ENCODE measurements around the gene FGGY.
"Not testable (repeated sequence)": the region's sequence is repeated elsewhere in the genome, so short reads cannot be mapped to it uniquely, and the experiment has no call there.

FGGY gene

DNA sequence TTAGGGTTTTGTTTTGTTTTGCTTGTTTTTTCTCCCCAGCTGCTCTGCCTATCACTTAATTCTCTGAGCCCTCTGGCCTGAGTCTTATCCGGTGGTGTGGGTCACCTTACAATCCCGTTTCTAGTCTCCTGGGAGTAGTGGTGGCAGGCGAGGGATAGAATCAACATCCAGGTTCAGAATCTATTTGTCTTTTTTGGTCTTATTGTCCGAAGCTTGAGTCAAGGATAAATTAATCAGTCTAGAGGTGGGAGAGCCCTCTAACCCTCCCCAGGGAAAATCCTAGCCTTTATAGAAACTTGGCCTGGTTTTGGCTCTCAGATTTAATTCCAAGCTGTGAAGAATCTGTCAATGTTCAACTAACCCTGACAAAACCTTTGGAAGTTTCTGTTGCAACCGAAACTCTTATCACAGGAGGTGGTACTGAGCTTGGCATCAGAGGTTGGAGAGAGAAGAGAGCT is 246.3 kb downstream of the FGGY start:
- no peak for DNase-seq

DNA sequence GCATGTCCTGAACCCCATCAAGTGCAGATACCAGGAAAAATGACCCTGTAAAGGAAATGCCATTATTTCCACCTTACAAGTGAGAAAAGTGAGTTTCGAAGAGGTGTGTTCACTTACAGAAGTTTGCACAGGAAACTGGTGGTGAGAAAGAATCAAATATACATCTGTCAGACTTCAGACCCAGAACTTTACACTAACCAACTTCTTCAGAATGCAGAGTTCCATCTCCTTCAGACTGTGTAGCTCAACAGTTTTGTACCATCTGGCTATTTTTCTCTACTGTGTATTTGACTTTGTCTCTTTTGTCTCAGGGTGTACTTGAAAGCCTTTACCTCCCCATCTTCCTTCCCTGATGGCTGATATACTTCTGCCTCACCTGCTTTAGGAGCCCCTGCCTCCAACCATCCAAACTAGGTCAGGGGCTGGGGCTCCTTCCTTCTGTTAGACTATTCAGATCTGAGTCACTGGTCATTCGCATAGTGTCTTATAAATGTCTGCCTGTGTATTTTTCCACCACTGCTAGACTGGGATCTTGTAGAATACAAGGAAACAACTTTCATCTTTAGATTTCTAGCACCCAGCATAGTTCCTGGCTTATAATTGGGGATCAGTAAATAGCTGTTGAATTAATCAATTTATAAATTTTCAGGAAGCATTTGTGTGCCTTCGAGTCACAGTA is 247.9 kb downstream of the FGGY start:
- no peak for DNase-seq

- no peak for DNase-seq
Measured at GRCh38 chr1:59545830-59546229, 248.9 kb downstream of the FGGY start.

DNA sequence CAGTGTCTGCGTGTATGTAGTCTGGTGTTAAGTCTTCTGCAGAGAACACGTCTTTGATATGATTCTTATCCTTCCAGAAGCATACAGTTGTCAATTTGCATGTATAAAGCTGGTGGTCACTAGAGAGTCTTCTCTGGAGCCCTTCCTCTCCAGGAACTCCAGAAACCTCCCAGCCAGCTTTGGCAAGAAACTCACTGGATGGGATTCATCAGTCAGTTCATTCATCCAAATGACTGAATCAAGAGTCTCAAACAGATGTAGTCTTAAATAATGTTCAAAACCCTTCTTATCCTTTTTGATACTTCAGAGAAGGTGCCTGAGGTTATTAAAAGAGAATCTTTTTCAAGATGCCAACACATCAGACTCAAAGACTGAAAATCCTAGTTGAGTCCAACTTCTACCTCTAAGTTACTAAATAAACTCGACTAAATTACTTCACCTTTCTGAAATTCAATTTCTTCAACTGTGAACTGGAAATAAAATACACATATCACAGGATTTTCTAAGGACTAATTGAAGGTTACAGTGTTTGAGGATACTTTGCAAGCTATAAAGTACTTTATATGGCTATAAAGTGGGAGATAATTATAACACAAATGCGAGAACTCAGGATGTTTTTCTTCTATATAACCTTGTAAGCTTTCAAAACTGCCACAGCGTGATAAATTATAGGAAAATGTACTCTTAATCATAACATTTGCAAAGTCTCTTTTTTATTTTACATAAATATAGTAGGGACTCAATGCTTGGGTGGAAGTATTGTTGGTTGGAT is 252.4 kb downstream of the FGGY start:
- DNase-seq, result no peak

- no peak for DNase-seq
Measured at GRCh38 chr1:59549903-59550302, 253.0 kb downstream of the FGGY start.

DNA sequence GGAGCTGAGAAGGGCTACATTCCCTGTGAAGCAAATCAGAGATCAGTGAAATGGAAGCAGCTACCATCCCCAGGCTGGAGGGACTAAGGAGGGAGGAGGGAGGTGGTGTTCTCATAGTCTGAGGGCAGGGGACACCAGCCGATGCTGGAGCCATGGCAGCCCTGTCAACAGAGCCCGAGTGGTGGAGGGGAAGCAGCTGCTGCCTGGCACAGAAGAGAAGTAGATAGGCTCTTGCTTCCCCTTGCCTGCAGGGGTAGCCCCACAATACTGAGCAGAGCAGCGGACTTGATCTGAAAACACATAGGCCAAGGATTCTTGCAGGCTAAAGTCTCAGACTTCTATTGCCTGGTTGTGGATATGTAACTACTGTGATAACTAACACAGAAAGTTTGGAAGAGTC is 255.1 kb downstream of the FGGY start:
- DNase-seq, result peak in 10 of 56 donors; percentile 2 to 32 (median 6)

- DNase-seq, result no peak
Measured at GRCh38 chr1:59553371-59553770, 256.5 kb downstream of the FGGY start.

DNA sequence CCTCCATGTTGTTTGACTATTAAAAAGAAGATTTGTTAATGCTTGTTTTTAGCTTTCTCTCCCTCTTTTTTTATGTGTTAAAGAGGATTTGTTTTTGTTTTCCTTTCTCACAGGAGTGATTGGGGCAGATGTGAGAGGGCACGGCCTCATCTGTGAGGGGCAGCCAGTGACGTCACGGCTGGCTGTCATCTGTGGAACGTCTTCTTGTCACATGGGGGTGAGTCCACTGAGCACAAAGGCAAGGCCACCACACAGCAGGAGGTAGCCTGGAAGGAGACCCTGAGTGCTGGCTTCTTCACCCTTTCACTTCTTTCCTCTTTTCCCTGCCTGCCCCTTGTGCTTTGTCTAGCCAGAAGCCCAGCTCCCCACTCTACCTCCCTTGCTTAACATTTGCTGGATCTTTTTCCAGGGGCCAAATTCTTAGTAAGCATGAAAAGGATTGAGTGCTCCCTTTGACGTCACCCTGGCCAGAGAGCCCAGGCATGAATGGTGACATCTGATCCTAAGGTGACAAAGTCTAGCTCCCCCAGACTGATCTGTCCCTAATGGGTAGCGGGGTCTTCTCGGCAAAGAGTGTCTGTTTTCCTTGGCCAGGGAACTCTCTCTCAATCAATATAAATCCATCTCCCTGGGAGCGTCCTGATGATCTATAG is 257.2 kb downstream of the FGGY start:
- no peak for DNase-seq

DNA sequence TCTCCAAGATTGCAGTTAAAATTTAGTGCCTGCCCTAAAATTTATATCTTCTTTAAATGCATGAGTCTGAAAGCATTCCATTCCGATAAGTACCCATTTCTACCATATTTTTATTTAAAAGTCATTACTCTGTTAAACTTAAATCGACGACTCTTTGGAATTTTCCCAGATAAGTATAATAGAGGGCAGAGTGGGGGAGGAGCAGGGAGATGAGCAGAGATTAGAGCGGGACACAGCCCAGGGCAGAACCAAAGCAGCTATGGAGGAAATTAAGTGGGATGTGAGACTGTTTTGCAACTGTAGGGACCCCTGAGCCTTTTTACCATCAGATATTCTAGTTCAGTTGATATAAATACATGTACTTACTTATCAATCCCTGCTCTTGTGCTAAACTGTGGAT is 257.9 kb downstream of the FGGY start:
- no peak for DNase-seq

DNA sequence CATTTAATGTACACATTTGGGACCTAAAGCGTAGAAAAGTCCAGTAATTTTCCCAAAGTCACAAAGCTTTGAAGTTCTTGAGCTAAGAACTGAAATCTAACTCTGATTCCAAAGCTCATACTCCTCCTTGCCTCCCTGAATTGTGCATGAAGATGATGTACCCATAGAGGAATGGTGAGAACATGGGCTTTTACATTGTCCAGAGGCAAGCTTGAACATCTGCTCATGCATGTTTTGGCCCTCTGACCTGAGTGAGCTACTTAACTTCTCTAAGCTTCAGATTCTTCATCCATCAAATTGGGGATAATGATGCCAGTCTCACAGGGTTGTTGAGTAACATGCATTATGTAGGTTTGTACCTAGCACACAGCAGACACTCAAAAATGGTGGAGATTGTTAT is 259.5 kb downstream of the FGGY start:
- no peak for DNase-seq

- no peak for DNase-seq
Measured at GRCh38 chr1:59556802-59557548, 260.1 kb downstream of the FGGY start.

DNA sequence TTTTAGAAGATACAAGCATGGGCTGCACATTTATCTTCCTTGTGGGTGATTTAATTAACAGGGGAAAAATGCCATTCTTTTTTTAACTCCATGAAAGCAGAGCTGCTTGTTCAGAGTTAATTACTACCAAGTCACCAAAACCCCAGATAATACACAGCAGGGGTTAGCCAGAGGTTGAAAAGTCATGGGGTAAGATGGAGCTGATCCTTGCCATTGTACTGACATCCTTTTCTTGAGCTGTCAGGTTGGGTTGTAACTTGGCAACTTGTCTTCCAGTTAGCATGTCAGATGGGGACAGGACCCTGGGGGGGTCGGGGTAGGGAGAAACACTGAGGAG is 260.6 kb downstream of the FGGY start:
- no peak for DNase-seq

GRCh38 chr1:59558580-59558979 is 261.7 kb downstream of the FGGY start:
- not testable (repeated sequence) for DNase-seq

- no peak for DNase-seq
Measured at GRCh38 chr1:59560807-59561450, 264.0 kb downstream of the FGGY start.

- DNase-seq, result no peak
Measured at GRCh38 chr1:59561796-59562195, 264.9 kb downstream of the FGGY start.

- DNase-seq, result no peak
Measured at GRCh38 chr1:59564192-59564891, 267.4 kb downstream of the FGGY start.

GRCh38 chr1:59565611-59566410 is 268.9 kb downstream of the FGGY start:
- DNase-seq, result no peak

DNA sequence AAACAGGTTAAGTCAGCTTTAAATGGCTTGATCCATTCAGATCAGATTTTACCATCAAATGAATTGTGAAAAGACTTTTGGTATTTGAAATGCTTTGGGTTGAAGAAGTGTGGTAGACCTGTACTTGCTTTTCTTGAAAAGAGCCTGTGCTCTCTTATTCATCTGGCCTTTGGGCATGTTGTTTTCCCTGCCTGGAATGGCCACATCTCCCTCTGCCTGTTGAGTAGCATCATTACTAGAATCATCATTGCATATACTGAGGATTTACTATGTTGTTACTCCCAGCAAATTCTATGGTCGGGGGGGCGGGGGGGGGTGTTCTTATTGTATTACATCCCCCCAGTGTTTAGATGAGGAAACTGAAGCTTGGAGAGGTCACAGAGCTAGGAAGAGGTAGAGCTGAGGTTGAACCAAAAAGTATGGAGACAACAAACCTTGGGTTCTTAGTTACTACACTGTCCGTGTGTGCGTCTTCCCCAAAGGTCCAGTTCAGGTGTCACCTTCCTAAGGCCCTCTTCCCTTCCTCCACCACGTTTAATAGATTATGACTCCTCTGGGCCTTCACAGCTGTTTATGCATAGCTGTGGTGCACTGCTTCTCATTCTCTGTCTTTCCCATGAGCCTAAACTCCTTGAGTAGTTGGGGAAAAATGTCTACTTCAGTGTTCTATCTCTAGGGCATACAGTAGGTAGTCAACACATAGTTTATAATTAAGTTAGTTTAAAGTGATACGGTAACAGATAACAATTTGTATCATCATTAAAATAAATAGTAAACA is 271.5 kb downstream of the FGGY start:
- no peak for DNase-seq

GRCh38 chr1:59569198-59569597 is 272.3 kb downstream of the FGGY start:
- no peak for DNase-seq

All from amygdala (tissue), 56 donors.